Measurements from ENCODE around the gene C4A.

Gene C4A

GRCh38 chr6:32050562-32050961 is 68.7 kb downstream of the C4A start:
- H3K9ac ChIP-seq (ENCODE audit: low read depth, low read length) = no peak overlapping the region
- no peaks in the 10 kb centered on the region for H3K36me3 ChIP-seq (ENCODE audit: control insufficient read depth, insufficient read depth, low read length)
- no peak overlapping the region for H3K4me3 ChIP-seq (ENCODE audit: low read depth, low read length)
- no peaks in the 10 kb centered on the region for H3K4me1 ChIP-seq (ENCODE audit: control insufficient read depth, insufficient read depth, low read length)
- H3K27me3 ChIP-seq (ENCODE audit: control insufficient read depth, insufficient read depth, low read length) = no peaks in the 10 kb centered on the region
- no peaks in the 10 kb centered on the region for H3K9me3 ChIP-seq (ENCODE audit: control insufficient read depth, insufficient read depth, low read length)

Measured in iPS-15b (cell line).